GM12891 (cell line): ENCODE results near the gene KISS1. TPM values are rescaled to one million over a fixed set of nuclear protein-coding genes. Genes with fewer than 3 reads are reported as not detected.
"Not testable (repeated sequence)": the region's sequence is repeated elsewhere in the genome, so short reads cannot be mapped to it uniquely, and the experiment has no call there.

ENCODE experiments used
- DNase-seq: peaks from one replicate; pipeline ENCODE4 v3.0.0; 2011; ENCODE audit warnings: low spot score; ENCODE audit not compliant: insufficient read length
- FAIRE-seq: peaks from 2 replicates; lab custom pipeline; 2011; peaks lifted over from hg19 to GRCh38; lab: Jason Lieb, UNC
- PAX5 ChIP-seq: IDR thresholded peaks from 2 replicates; pipeline ENCODE4 v1.6.1; 2011; ENCODE audit warnings: low read length, moderate library complexity, mild to moderate bottlenecking; ENCODE audit not compliant: insufficient read depth, severe bottlenecking
- POLR2A ChIP-seq: IDR thresholded peaks from 2 replicates; pipeline ENCODE4 v1.6.1; 2011; ENCODE audit warnings: low read depth, low read length, control low read depth
- POLR2AphosphoS5 ChIP-seq: IDR thresholded peaks from 2 replicates; pipeline ENCODE4 v1.6.1; 2011; ENCODE audit warnings: low read depth, low read length, control low read depth
- POU2F2 ChIP-seq: IDR thresholded peaks from 2 replicates; pipeline ENCODE4 v1.6.1; 2011; ENCODE audit warnings: low read depth, mild to moderate bottlenecking, control low read depth, low read length, moderate library complexity
- SPI1 ChIP-seq: IDR thresholded peaks from 2 replicates; pipeline ENCODE4 v1.6.1; 2011; ENCODE audit warnings: low read depth, low read length, control low read depth
- TAF1 ChIP-seq: IDR thresholded peaks from 2 replicates; pipeline ENCODE4 v1.6.1; 2011; ENCODE audit warnings: low read depth, low read length, control low read depth
- polyA plus RNA-seq: library from polyadenylated mRNA; unstranded; fragments of >200 nt; gene quantifications from one replicate; pipeline ENCODE4 v1.2.1, GENCODE V29; 2012; ENCODE audit warnings: low read depth, missing spikeins, inconsistent platforms; ENCODE audit not compliant: missing spikeins

The KISS1 gene, protein sequence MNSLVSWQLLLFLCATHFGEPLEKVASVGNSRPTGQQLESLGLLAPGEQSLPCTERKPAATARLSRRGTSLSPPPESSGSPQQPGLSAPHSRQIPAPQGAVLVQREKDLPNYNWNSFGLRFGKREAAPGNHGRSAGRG
- not detected for polyA plus RNA-seq

DNA sequence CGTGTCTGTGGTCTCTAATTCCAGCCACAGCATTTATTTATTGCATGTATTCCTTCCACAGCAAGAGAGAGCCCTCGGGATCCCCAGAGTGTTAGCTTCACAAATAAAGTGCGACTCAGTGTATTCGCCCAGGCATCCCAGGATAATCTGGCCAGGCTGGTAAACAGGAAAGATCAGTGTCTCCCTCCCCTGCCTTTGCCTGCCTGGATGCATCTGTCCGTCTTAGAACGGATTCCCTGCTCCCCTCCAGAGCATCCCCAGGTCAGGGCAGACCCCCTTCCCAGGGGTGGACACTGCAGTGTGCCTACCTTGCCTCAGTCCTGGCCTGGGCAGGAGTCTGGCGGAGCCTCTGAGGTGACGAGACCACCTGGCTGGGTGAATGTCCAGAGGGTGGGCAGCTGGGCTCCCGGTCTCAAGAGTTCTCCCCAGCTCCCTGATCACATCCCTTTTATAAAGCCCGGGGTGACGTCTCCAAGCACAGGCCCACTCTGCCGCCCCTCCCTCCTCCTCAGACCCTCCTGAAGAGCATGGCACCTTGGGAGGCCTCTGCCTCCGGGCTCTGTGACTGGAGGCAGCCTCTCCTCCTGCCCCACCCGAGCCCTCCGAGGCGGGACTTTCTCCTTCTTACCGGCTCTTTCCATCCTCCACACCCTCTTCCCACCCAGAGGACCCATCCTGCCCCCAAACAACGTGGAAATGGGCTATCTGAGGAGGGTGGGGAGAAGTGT, at the start of gene KISS1:
Gene KISS1 (minus strand): TSS at position 424 of the 728 bp plus-strand sequence. CDS start 3,615 bp downstream, outside the sequence.
- no peak for DNase-seq
- TF ChIP-seq POU2F2 (no peak), POLR2A (no peak), POLR2AphosphoS5 (no peak)
- no peak for FAIRE-seq

DNA sequence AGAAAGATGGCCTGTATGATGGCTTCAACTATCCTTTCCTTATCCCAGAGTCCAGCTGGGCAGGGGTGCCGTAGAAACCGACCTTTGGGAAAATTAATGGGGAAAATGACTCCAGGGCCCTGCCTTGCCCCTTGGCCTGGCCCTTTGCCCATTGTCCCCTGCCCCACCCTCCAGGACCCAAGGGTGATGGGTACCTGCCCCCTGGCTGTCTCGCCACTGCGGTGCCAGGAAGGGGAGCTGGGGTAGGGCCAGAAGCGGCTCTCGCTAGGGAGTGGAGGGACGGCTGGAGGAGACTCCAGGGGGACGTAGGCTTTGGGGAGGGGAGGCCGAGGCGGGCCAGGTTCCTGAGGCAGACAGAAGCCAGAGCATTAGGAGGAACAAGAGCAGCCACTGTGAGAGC, 46.6 kb upstream of the KISS1 start:
- DNase-seq (no peak), FAIRE-seq (no peak)
- no peak for TF ChIP-seq POLR2AphosphoS5
- TF ChIP-seq SPI1: no peak
- TF ChIP-seq PAX5: no peak
- no peak for TF ChIP-seq TAF1
- no peak for TF ChIP-seq POU2F2
- TF ChIP-seq POLR2A: no peak

DNA sequence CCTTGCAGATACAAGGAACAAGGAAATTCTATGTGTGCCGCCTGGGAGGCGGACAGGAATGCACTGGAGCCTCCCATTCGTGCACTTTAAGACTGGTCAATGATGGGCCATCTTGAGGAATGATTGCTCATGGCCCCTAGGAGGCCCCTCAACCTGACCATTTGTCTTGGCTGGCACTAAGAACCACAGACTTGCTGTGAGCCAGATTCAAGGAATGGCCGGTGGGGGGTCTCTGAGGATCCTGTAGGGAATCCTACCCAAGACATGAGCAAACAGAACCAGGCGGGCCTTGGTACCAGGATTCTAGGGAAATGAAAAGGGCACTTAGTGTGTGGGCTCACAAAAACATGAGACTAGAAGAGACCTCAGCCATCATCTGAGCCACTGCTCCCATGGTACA, 45.6 kb upstream of the KISS1 start:
- no peak for TF ChIP-seq SPI1
- TF ChIP-seq POLR2AphosphoS5: no peak
- no peak for TF ChIP-seq TAF1
- TF ChIP-seq PAX5: no peak
- DNase-seq: no peak
- no peak for FAIRE-seq

DNA sequence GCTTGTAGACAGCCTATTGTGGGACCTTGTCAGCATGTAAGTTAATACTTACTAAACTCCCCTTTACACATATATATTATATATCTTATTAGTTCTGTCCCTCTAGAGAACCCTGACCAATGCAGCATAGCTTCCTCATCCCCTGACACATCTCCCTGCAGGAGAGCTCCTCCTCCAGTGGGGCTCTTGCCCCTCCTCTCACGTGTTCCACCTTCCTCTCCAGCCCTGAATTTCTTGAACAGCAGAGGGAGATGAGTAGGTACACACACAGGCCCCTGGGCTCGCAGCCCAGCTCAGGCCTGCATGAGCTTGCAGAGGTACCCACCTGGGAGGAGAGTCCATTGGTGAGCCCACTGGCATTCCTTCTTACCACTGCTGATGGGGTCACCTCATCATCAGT, 44.8 kb upstream of the KISS1 start:
- FAIRE-seq (no peak), DNase-seq (no peak)
- TF ChIP-seq POLR2A: no peak
- TF ChIP-seq PAX5: no peak
- no peak for TF ChIP-seq TAF1
- TF ChIP-seq POLR2AphosphoS5: no peak
- no peak for TF ChIP-seq SPI1
- TF ChIP-seq POU2F2: no peak

DNA sequence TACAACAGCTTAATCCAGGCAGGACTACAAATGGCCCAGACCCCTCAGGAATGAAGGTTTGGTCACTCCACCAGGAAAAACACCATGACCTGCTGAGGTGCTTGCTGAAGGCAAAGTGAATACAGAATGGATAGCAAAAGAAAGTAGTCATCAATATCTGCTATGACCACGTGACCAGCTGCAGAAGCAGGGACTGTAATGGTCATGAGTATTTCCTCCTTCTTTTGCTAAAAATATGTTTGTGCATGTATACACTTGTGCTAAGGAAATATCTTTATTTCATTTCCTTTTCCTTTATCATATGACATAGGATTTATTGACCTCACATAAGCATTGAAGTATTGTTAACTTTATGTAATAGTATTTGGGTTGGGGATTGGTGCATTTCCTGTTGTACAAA, 43.9 kb upstream of the KISS1 start:
- no peak for FAIRE-seq
- DNase-seq: no peak
- no peak for TF ChIP-seq TAF1
- TF ChIP-seq PAX5: no peak
- no peak for TF ChIP-seq POLR2AphosphoS5
- no peak for TF ChIP-seq SPI1
- TF ChIP-seq POU2F2: no peak
- TF ChIP-seq POLR2A: no peak

DNA sequence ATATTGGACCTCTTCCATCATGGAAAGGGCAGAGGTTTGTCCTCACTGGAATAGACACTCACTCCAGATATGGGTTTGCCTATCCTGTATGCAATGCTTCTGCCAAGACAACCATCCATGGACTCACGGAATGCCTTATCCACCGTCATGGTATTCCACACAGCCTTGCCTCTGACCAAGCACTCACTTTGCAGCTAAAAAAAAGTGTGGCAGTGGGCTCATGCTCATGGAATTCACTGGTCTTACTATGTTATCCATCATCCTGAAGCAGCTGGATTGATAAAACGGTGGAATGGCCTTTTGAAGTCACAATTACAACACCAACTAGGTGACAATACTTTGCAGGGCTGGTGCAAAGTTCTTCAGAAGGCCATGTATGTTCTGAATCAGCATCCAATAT, 43.1 kb upstream of the KISS1 start:
- not testable (repeated sequence) for FAIRE-seq, DNase-seq

DNA sequence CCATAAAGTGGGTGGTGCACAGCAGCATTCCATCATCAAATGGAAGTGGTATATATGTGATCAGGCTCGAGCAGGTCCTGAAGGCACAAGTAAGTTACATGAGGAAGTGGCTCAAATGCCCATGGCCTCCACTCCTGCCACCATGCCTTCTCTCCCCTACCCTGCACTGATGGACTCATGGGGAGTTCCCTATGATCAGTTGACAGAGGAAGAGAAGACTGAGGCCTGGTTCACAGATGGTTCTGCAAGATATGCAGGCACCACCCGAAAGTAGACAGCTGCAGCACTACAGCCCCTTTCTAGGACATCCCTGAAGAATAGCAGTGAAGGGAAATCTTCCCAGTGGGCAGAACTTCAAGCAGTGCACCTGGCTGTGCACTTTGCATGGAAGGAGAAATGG, 42.2 kb upstream of the KISS1 start:
- not testable (repeated sequence) for FAIRE-seq, DNase-seq

DNA sequence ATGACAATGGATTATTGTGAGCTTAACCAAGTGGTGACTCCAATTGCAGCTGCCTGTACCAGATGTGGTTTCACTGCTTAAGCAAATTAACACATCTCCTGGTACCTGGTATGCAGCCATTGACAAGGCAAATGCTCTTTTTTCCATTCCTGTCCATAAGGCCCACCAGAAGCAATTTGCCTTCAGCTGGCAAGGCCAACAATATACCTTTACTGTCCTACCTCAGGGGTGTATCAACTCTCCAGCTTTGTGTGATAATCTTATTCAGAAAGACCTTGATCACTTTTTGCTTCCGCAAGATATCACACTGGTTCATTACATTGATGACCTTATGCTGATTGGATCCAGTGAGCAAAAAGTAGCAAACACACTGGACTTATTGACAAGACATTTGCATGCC, 41.2 kb upstream of the KISS1 start:
- not testable (repeated sequence) for DNase-seq, FAIRE-seq

DNA sequence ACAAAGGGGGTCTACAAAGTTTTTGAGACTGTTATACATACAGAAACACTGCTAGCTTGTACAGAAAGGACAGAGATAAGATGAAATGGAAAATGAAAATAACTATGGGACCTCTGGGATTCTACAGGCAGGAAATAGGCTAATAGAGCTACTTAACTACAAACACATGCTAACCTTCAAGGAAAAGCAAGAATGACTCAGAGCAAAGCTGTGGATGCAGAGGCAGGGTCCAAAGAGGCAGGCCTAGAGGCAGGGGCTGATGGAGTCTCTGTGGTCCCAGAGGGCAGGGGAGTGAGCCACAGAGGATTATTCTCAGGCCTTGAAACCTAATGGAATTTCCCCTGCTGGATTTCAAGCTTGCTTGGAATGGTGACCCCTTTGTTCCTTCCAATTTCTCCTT, 36.2 kb upstream of the KISS1 start:
- FAIRE-seq (no peak), DNase-seq (no peak)
- TF ChIP-seq POLR2AphosphoS5 (no peak), TAF1 (no peak), POU2F2 (no peak), SPI1 (no peak), POLR2A (no peak), PAX5 (no peak)

DNA sequence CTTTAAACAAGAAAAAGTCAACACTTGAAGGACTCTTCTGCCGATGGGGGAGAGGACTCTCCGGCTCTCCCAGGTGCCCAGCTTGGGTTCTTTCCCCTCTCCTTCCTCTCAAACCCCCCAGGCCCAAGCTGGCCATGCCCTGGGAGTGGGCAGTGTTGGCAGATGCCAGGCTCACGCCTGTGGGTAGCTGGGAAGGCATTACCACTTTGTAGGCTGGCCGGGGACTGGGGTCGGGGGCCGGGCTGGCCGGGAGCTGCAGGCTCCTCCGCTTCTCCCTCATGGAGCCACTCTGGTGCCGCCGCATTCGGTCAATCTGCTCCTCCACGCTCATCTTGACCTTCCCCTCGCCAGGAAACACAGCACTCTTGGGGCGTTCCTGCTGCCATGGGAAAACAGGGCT, 33.9 kb upstream of the KISS1 start:
- no peak for TF ChIP-seq TAF1
- TF ChIP-seq PAX5: no peak
- TF ChIP-seq SPI1: no peak
- DNase-seq (no peak), FAIRE-seq (no peak)

DNA sequence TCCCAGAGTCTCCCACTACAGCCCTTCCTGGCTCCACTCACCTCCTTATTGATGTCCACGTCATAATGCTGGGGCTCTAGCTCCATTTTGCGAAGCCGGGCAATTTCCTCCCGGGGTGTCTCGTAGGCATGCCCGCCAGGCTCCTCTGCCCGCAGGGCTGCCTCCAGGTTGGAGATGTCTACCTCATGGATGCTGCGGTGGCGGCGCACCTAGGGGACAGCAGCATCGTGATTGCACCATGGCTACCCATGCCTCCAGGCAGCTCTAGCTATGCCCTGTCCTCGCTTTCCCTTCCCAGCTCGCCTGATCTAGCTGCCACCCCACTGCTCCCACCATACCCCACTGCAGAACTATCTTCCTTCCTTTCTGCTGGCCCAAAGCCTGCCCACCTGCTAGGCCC, 32.6 kb upstream of the KISS1 start:
- FAIRE-seq: no peak
- TF ChIP-seq PAX5: no peak
- no peak for TF ChIP-seq TAF1
- TF ChIP-seq POU2F2: no peak
- TF ChIP-seq POLR2AphosphoS5: no peak
- TF ChIP-seq POLR2A: no peak
- TF ChIP-seq SPI1: no peak
- no peak for DNase-seq
